Keratinocyte (primary cell): Measurements from ENCODE around the gene THSD8. TPM values are rescaled to one million over a fixed set of nuclear protein-coding genes. Genes with fewer than 3 reads are reported as not detected.

ENCODE experiments used
- DNase-seq: peaks from one replicate; pipeline ENCODE4 v3.0.0-alpha.2; 2011; ENCODE audit warnings: low read depth, missing footprints, low spot score
- FAIRE-seq: peaks from 2 replicates; lab custom pipeline; 2011; peaks lifted over from hg19 to GRCh38; lab: Jason Lieb, UNC
- H2AFZ ChIP-seq: 2 replicates; pipeline ENCODE4 v1.6.0; 2012; ENCODE audit warnings: low read length, control low read depth, inconsistent platforms; ENCODE audit not compliant: control insufficient read depth
- H3K27ac ChIP-seq: 2 replicates; pipeline ENCODE4 v1.5.1; 2011; ENCODE audit warnings: low read length; ENCODE audit not compliant: control insufficient read depth, insufficient read depth
- H3K27me3 ChIP-seq: 3 replicates; pipeline ENCODE4 v1.6.0; 2011; ENCODE audit warnings: low read length; ENCODE audit not compliant: control insufficient read depth, insufficient read depth; ENCODE audit errors: extremely low read depth
- H3K36me3 ChIP-seq, 2 experiments: 2 replicates in 1 of 2; 3 replicates in 1 of 2; pipeline ENCODE4 v1.5.1; 2011; ENCODE audit warnings: low read length in 2 of 2, mild to moderate bottlenecking in 1 of 2; ENCODE audit not compliant: control insufficient read depth in 2 of 2, insufficient read depth in 2 of 2; ENCODE audit errors: extremely low read depth in 1 of 2
- H3K4me1 ChIP-seq: 3 replicates; pipeline ENCODE4 v1.5.1; 2011; ENCODE audit warnings: low read length; ENCODE audit not compliant: control insufficient read depth, insufficient read depth; ENCODE audit errors: extremely low read depth
- H3K4me2 ChIP-seq: 3 replicates; pipeline ENCODE4 v1.6.0; 2011; ENCODE audit warnings: low read depth, low read length; ENCODE audit not compliant: control insufficient read depth, insufficient read depth; ENCODE audit errors: extremely low read depth
- H3K4me3 ChIP-seq, 3 experiments: fragments of 200-600 bp in 1 of 3; sonication (generic) in 1 of 3; 2 replicates in 2 of 3; 3 replicates in 1 of 3; pipeline ENCODE4 v1.5.1; 2011 to 2016; ENCODE audit warnings: low read length in 3 of 3, mild to moderate bottlenecking in 3 of 3, control low read depth in 2 of 3, inconsistent platforms in 1 of 3, low read depth in 1 of 3, mixed read lengths in 1 of 3, mixed run types in 1 of 3, moderate library complexity in 1 of 3; ENCODE audit not compliant: control insufficient read depth in 2 of 3, insufficient read depth in 2 of 3; ENCODE audit errors: extremely low read depth in 1 of 3
- H3K79me2 ChIP-seq: 2 replicates; pipeline ENCODE4 v1.6.0; 2012; ENCODE audit warnings: low read length; ENCODE audit not compliant: control insufficient read depth, insufficient read depth
- H3K9ac ChIP-seq: 3 replicates; pipeline ENCODE4 v1.6.0; 2011; ENCODE audit warnings: low read length; ENCODE audit not compliant: control insufficient read depth, insufficient read depth; ENCODE audit errors: extremely low read depth
- H3K9me1 ChIP-seq: 3 replicates; pipeline ENCODE4 v1.6.0; 2011; ENCODE audit warnings: low read length; ENCODE audit not compliant: control insufficient read depth, insufficient read depth; ENCODE audit errors: extremely low read depth
- H3K9me3 ChIP-seq: 2 replicates; pipeline ENCODE4 v1.5.1; 2012; ENCODE audit warnings: low read depth, low read length; ENCODE audit not compliant: control insufficient read depth
- H4K20me1 ChIP-seq: 3 replicates; pipeline ENCODE4 v1.6.0; 2011; ENCODE audit warnings: low read length; ENCODE audit not compliant: control insufficient read depth, insufficient read depth; ENCODE audit errors: extremely low read depth
- CTCF ChIP-seq, 3 experiments: IDR thresholded peaks in 1 of 3; conservative IDR thresholded peaks in 1 of 3; optimal IDR thresholded peaks in 1 of 3; 2 replicates in 2 of 3; 3 replicates in 1 of 3; pipeline versions ENCODE3 to v1.5.1; 2011; ENCODE audit warnings: low read length in 3 of 3, mild to moderate bottlenecking in 3 of 3, moderate library complexity in 2 of 3, control low read depth in 1 of 3, inconsistent platforms in 1 of 3; ENCODE audit not compliant: insufficient read depth in 2 of 3; ENCODE audit errors: extremely low read depth in 1 of 3
- EZH2 ChIP-seq: IDR thresholded peaks from one replicate; pipeline ENCODE4 v1.6.1; 2012; ENCODE audit warnings: inconsistent platforms, mild to moderate bottlenecking, low read length, moderate library complexity
- dilution Hi-C: fragments of 300-500 bp; cut with MboI; formaldehyde crosslinking; loops from one replicate; pipeline ENCODE4 v1.7.0; 2020; ENCODE audit warnings: low sequenced_read_pairs; ENCODE audit not compliant: extremely low pct_ligation_motif_present
- polyA plus RNA-seq, 5 experiments: library from polyadenylated mRNA; depleted of rRNA in 3 of 5; stranded (reverse) in 3 of 5; stranded (forward) in 1 of 5; unstranded in 1 of 5; fragments of >200 nt; gene quantifications; 1 replicate in 1 of 5; 2 replicates in 3 of 5; 3 replicates in 1 of 5; pipeline versions ENCODE4 v1.2.1 to v1.2.3, GENCODE V29; 2011 to 2012; ENCODE audit warnings: missing spikeins in 2 of 5, low read depth in 1 of 5, low replicate concordance in 1 of 5

THSD8 gene
- polyA plus RNA-seq, 1 donor (not counting 4 experiments of a cell fraction or from before 2014, with no cell fraction given): 6.6 TPM

GRCh38 chr19:12799742-12800465 is 2.0 kb upstream of the THSD8 start:
- H3K36me3 ChIP-seq: peaks cover 4 to 9% of the 10 kb centered on the region in 2 experiments
- H3K9me3 ChIP-seq: no peaks in the 10 kb centered on the region
- no peak for DNase-seq
- no peak overlapping the region for H3K9ac ChIP-seq
- H3K27ac ChIP-seq: no peak overlapping the region
- no peaks in the 10 kb centered on the region for H3K9me1 ChIP-seq
- H3K4me2 ChIP-seq: peak overlapping the region; percentile 94
- no peak for FAIRE-seq
- dilution Hi-C loops: no loop called here
- TF ChIP-seq CTCF (optimal IDR thresholded peaks at IDR 0.05 in 1 of 3, IDR thresholded peaks at IDR 0.05 in 1 of 3, conservative IDR thresholded peaks at IDR 0.05 in 1 of 3; ENCODE audit: extremely low read depth in 1 of 3, insufficient read depth in 2 of 3, low read length in 3 of 3) (no peak), EZH2 (no peak)
- no peak overlapping the region for H2AFZ ChIP-seq
- no peaks in the 10 kb centered on the region for H3K27me3 ChIP-seq
- no peaks in the 10 kb centered on the region for H4K20me1 ChIP-seq
- peaks cover 13% of the 10 kb centered on the region for H3K79me2 ChIP-seq
- no peak overlapping the region for H3K4me3 ChIP-seq
- peaks cover 27% of the 10 kb centered on the region for H3K4me1 ChIP-seq

GRCh38 chr19:12800466-12800770 is 1.5 kb upstream of the THSD8 start:
- peak overlapping the region; percentile 52 for H3K27ac ChIP-seq
- no peak for DNase-seq
- no peaks in the 10 kb centered on the region for H4K20me1 ChIP-seq
- H3K4me2 ChIP-seq: peak overlapping the region; percentile 94
- no peak for FAIRE-seq
- peaks cover 13% of the 10 kb centered on the region for H3K79me2 ChIP-seq
- peaks cover 4 to 9% of the 10 kb centered on the region in 2 experiments for H3K36me3 ChIP-seq
- dilution Hi-C loops: no loop called here
- no peaks in the 10 kb centered on the region for H3K27me3 ChIP-seq
- H3K4me1 ChIP-seq: peaks cover 27% of the 10 kb centered on the region
- H3K9me3 ChIP-seq: no peaks in the 10 kb centered on the region
- no peak overlapping the region for H2AFZ ChIP-seq
- H3K4me3 ChIP-seq: peak overlapping the region; percentile 87 to 95 (median 92)
- no peaks in the 10 kb centered on the region for H3K9me1 ChIP-seq
- peak overlapping the region; percentile 89 for H3K9ac ChIP-seq
- TF ChIP-seq CTCF (optimal IDR thresholded peaks at IDR 0.05 in 1 of 3, IDR thresholded peaks at IDR 0.05 in 1 of 3, conservative IDR thresholded peaks at IDR 0.05 in 1 of 3; ENCODE audit: extremely low read depth in 1 of 3, insufficient read depth in 2 of 3, low read length in 3 of 3) (no peak), EZH2 (no peak)
